H1 (cell line): ENCODE results near the gene KRTAP12-4. TPM values are rescaled to one million over a fixed set of nuclear protein-coding genes. Genes with fewer than 3 reads are reported as not detected.

Source experiments
- CTCF ChIA-PET: fragments of 300-600 bp; sonication (Branson Sonifier 250); formaldehyde crosslinking; loops from one replicate; lab custom pipeline; 2021; ENCODE audit not compliant: partially characterized antibody; lab: Charles Lee
- POLR2A ChIA-PET: fragments of 300-600 bp; sonication (Branson Sonifier 250); formaldehyde crosslinking; loops from one replicate; lab custom pipeline; 2021; ENCODE audit warnings: inconsistent platforms; ENCODE audit not compliant: partially characterized antibody; lab: Charles Lee
- DNase-seq, 2 experiments: peaks; one replicate each; pipeline versions ENCODE4 v3.0.0 to v3.0.0-alpha.2; 2010 to 2022; ENCODE audit warnings: low spot score in 2 of 2, low read depth in 1 of 2, mixed read lengths in 1 of 2
- FAIRE-seq: peaks from 2 replicates; lab custom pipeline; 2011; peaks lifted over from hg19 to GRCh38; lab: Jason Lieb, UNC
- H2AFZ ChIP-seq: 2 replicates; pipeline ENCODE4 v1.8.1; 2012; ENCODE audit warnings: low read length, inconsistent platforms
- H2AK5ac ChIP-seq: 2 replicates; pipeline ENCODE4 v1.6.1; 2013; ENCODE audit warnings: low read depth, low read length
- H2BK120ac ChIP-seq: replicated peaks from 2 replicates; pipeline ENCODE3; 2013; ENCODE audit warnings: low read depth, low read length, inconsistent platforms
- H2BK12ac ChIP-seq: 2 replicates; pipeline ENCODE4 v1.6.1; 2013; ENCODE audit warnings: low read depth, low read length
- H2BK15ac ChIP-seq: 2 replicates; pipeline ENCODE4 v1.6.1; 2013; ENCODE audit warnings: low read length
- H2BK20ac ChIP-seq: 2 replicates; pipeline ENCODE4 v1.6.1; 2013; ENCODE audit warnings: low read length
- H2BK5ac ChIP-seq: 2 replicates; pipeline ENCODE4 v1.6.1; 2013; ENCODE audit warnings: low read depth, low read length
- H3K14ac ChIP-seq: 2 replicates; pipeline ENCODE4 v1.6.1; 2013; ENCODE audit warnings: inconsistent platforms; ENCODE audit not compliant: insufficient read length
- H3K18ac ChIP-seq: 2 replicates; pipeline ENCODE4 v1.6.1; 2013; ENCODE audit warnings: low read length; ENCODE audit errors: extremely low read depth
- H3K23ac ChIP-seq: 2 replicates; pipeline ENCODE4 v1.6.1; 2013; ENCODE audit warnings: inconsistent platforms; ENCODE audit not compliant: insufficient read length
- H3K23me2 ChIP-seq: 2 replicates; pipeline ENCODE4 v1.6.1; 2013; ENCODE audit warnings: low read depth, low read length
- H3K27ac ChIP-seq: 2 replicates; pipeline ENCODE4 v1.6.1; 2011; ENCODE audit warnings: low read depth, low read length, inconsistent platforms
- H3K27me3 ChIP-seq, 4 experiments: replicated peaks in 1 of 4; 1 replicate in 1 of 4; 2 replicates in 3 of 4; pipeline versions ENCODE4 v1.6.1 to v1.8.1; 2011 to 2013; ENCODE audit warnings: low read length in 3 of 4, mild to moderate bottlenecking in 3 of 4, inconsistent platforms in 2 of 4, mixed read lengths in 2 of 4, moderate library complexity in 1 of 4; ENCODE audit not compliant: control insufficient read depth in 3 of 4, insufficient read depth in 3 of 4; ENCODE audit errors: extremely low read depth in 1 of 4
- H3K36me3 ChIP-seq, 4 experiments: 2 replicates each; pipeline versions ENCODE4 v1.6.1 to v1.8.1; 2011 to 2013; ENCODE audit warnings: mild to moderate bottlenecking in 4 of 4, low read length in 3 of 4, moderate library complexity in 2 of 4, control low read depth in 1 of 4, inconsistent platforms in 1 of 4; ENCODE audit not compliant: insufficient read depth in 4 of 4, control insufficient read depth in 2 of 4
- H3K4ac ChIP-seq: replicated peaks from 2 replicates; pipeline ENCODE3; 2013; ENCODE audit warnings: low read length, low read depth, mixed read lengths, inconsistent platforms; ENCODE audit not compliant: insufficient read length
- H3K4me1 ChIP-seq, 4 experiments: replicated peaks in 1 of 4; 1 replicate in 1 of 4; 2 replicates in 3 of 4; pipeline versions ENCODE4 v1.6.1 to v1.8.1; 2011 to 2013; ENCODE audit warnings: low read length in 3 of 4, inconsistent platforms in 2 of 4, mixed read lengths in 1 of 4; ENCODE audit not compliant: insufficient read depth in 4 of 4, control insufficient read depth in 3 of 4
- H3K4me2 ChIP-seq, 2 experiments: 2 replicates each; pipeline versions ENCODE4 v1.6.1 to v1.8.1; 2011 to 2013; ENCODE audit warnings: low read depth in 2 of 2, low read length in 2 of 2, control low read depth in 1 of 2, inconsistent platforms in 1 of 2, mild to moderate bottlenecking in 1 of 2; ENCODE audit not compliant: insufficient read depth in 1 of 2
- H3K4me3 ChIP-seq, 4 experiments: fragments of 200-600, 300-600 bp in 1 of 4; sonication (generic), shearing (Covaris generic), sonication (Bioruptor Twin) in 1 of 4; 2 replicates each; pipeline versions ENCODE4 v1.5.1 to v1.8.1; 2011 to 2016; ENCODE audit warnings: low read length in 4 of 4, low read depth in 3 of 4, control low read depth in 2 of 4, inconsistent platforms in 2 of 4, mild to moderate bottlenecking in 2 of 4, mixed read lengths in 1 of 4, moderate library complexity in 1 of 4; ENCODE audit not compliant: insufficient read depth in 2 of 4; ENCODE audit errors: extremely low read depth in 1 of 4
- H3K56ac ChIP-seq: replicated peaks from 2 replicates; pipeline ENCODE3; 2013; ENCODE audit warnings: low read depth, mild to moderate bottlenecking, mixed read lengths, low read length, inconsistent platforms; ENCODE audit not compliant: insufficient read length
- H3K79me1 ChIP-seq: 2 replicates; pipeline ENCODE4 v1.6.1; 2013; ENCODE audit warnings: low read depth, low read length, control low read depth
- H3K79me2 ChIP-seq, 2 experiments: 2 replicates each; pipeline versions ENCODE4 v1.6.1 to v1.8.1; 2012 to 2013; ENCODE audit warnings: low read length in 2 of 2, mild to moderate bottlenecking in 2 of 2, inconsistent platforms in 1 of 2; ENCODE audit not compliant: insufficient read depth in 2 of 2, control insufficient read depth in 1 of 2
- H3K9ac ChIP-seq, 4 experiments: replicated peaks in 1 of 4; 1 replicate in 1 of 4; 2 replicates in 3 of 4; pipeline versions ENCODE4 v1.6.1 to v1.8.1; 2011 to 2013; ENCODE audit warnings: low read depth in 3 of 4, low read length in 3 of 4, control low read depth in 2 of 4, mild to moderate bottlenecking in 2 of 4, moderate library complexity in 2 of 4, inconsistent platforms in 1 of 4; ENCODE audit errors: extremely low read depth in 1 of 4
- H3K9me3 ChIP-seq, 2 experiments: 2 replicates each; pipeline versions ENCODE4 v1.6.1 to v1.8.1; 2012 to 2013; ENCODE audit warnings: mild to moderate bottlenecking in 2 of 2, moderate library complexity in 2 of 2, control low read depth in 1 of 2, inconsistent platforms in 1 of 2, low read depth in 1 of 2, low read length in 1 of 2, mixed read lengths in 1 of 2; ENCODE audit not compliant: insufficient read depth in 2 of 2
- H4K20me1 ChIP-seq, 2 experiments: replicated peaks in 1 of 2; 2 replicates each; pipeline versions ENCODE3 to v1.8.1; 2011 to 2013; ENCODE audit warnings: inconsistent platforms in 2 of 2, low read length in 2 of 2, mild to moderate bottlenecking in 1 of 2; ENCODE audit not compliant: insufficient read depth in 2 of 2, control insufficient read depth in 1 of 2
- H4K5ac ChIP-seq: 2 replicates; pipeline ENCODE4 v1.6.1; 2013; ENCODE audit warnings: low read length, low read depth, mixed read lengths, inconsistent platforms; ENCODE audit not compliant: insufficient read length
- H4K8ac ChIP-seq: 2 replicates; pipeline ENCODE4 v1.8.0; 2013; ENCODE audit warnings: mild to moderate bottlenecking, moderate library complexity, low read length, inconsistent platforms; ENCODE audit not compliant: insufficient read depth; ENCODE audit errors: extremely low read depth
- H4K91ac ChIP-seq: replicated peaks from 2 replicates; pipeline ENCODE3; 2013; ENCODE audit warnings: low read length, mixed read lengths, inconsistent platforms; ENCODE audit not compliant: insufficient read length
- ATF2 ChIP-seq: IDR thresholded peaks from 2 replicates; pipeline ENCODE4 v1.6.1; 2012; ENCODE audit warnings: low read length, inconsistent platforms
- EZH2 ChIP-seq: fragments of 200-600 bp; sonication (generic); IDR thresholded peaks from 2 replicates; pipeline ENCODE4 v1.7.1; 2012; ENCODE audit warnings: low read depth, mild to moderate bottlenecking, moderate library complexity, low read length, inconsistent platforms; ENCODE audit not compliant: severe bottlenecking
- GTF2F1 ChIP-seq: IDR thresholded peaks from 2 replicates; pipeline ENCODE4 v1.6.1; 2012; ENCODE audit warnings: low read depth, low read length, improper control_type of control experiment, borderline replicate concordance
- JUND ChIP-seq: IDR thresholded peaks from 2 replicates; pipeline ENCODE4 v1.6.1; 2011; ENCODE audit warnings: mild to moderate bottlenecking, improper control_type of control experiment, low read length
- KDM5A ChIP-seq: fragments of 200-600 bp; IDR thresholded peaks from 2 replicates; pipeline ENCODE4 v1.7.1; 2012; ENCODE audit warnings: mild to moderate bottlenecking, low read length, inconsistent platforms, mixed read lengths
- PHF8 ChIP-seq: fragments of 200-600 bp; sonication (generic); conservative IDR thresholded peaks from 2 replicates; pipeline ENCODE4 v1.7.1; 2012; ENCODE audit warnings: low read depth, mild to moderate bottlenecking, inconsistent platforms, low read length, moderate library complexity
- RAD21 ChIP-seq, 2 experiments: IDR thresholded peaks in 1 of 2; conservative IDR thresholded peaks in 1 of 2; 2 replicates each; pipeline ENCODE4 v1.6.1; 2011; ENCODE audit warnings: low read depth in 2 of 2, low read length in 2 of 2, improper control_type of control experiment in 1 of 2, inconsistent platforms in 1 of 2, mild to moderate bottlenecking in 1 of 2, moderate library complexity in 1 of 2
- SIN3A ChIP-seq, 2 experiments: IDR thresholded peaks in 1 of 2; conservative IDR thresholded peaks in 1 of 2; 2 replicates each; pipeline ENCODE4 v1.6.1; 2011 to 2012; ENCODE audit warnings: low read length in 2 of 2, improper control_type of control experiment in 1 of 2, low read depth in 1 of 2, mild to moderate bottlenecking in 1 of 2
- TAF7 ChIP-seq: optimal IDR thresholded peaks from 2 replicates; pipeline ENCODE3; 2011; ENCODE audit warnings: low read depth, mild to moderate bottlenecking, inconsistent platforms, low read length, moderate library complexity, borderline replicate concordance
- YY1 ChIP-seq: IDR thresholded peaks from 2 replicates; pipeline ENCODE4 v1.6.1; 2011; ENCODE audit warnings: low read depth, mild to moderate bottlenecking, low read length
- WGBS, 2 experiments: shearing (Covaris generic) in 1 of 2; methylation state at CpG; one replicate each; pipeline versions ENCODE4 v1.1.6 to v1.1.7; 2013 to 2015; ENCODE audit warnings: low lambda C conversion rate in 2 of 2, mixed read lengths in 2 of 2, inconsistent platforms in 1 of 2, low coverage in 1 of 2, missing lambda C conversion rate in 1 of 2; ENCODE audit not compliant: insufficient replicate concordance in 2 of 2, insufficient coverage in 1 of 2, insufficient read length in 1 of 2; ENCODE audit errors: extremely low coverage in 1 of 2, missing lambda C conversion rate in 1 of 2; 5-methylcytosine and 5-hydroxymethylcytosine counted together
- polyA plus RNA-seq, 7 experiments: library from polyadenylated mRNA; depleted of rRNA in 3 of 7; stranded (reverse) in 5 of 7; unstranded in 2 of 7; fragments of >200 nt in 5 of 7; fragments of 200-250 nt in 2 of 7; gene quantifications; 1 replicate in 5 of 7; 2 replicates in 1 of 7; 4 replicates in 1 of 7; pipeline versions ENCODE4 v1.2.1 to v1.2.3, GENCODE V29; 2011 to 2013; ENCODE audit warnings: missing spikeins in 2 of 7, mixed read lengths in 2 of 7
- total RNA-seq: library from RNA; stranded (reverse); fragmentation: NEBNext Ultra II Directional; extraction: Animal tissue kit (Norgen Biotek cat#: 25700); gene quantifications from 2 replicates; pipeline ENCODE4 v1.2.1, GENCODE V29; 2021

Gene KRTAP12-4
- total and polyA plus RNA-seq, 2 of the 8 experiments (the other 6 are each of a cell fraction or from before 2014, with no cell fraction given) = not detected

- H2BK120ac ChIP-seq = no peak overlapping the region
- H2AK5ac ChIP-seq = no peak overlapping the region
- no peak overlapping the region for H3K9ac ChIP-seq
- no peaks in the 10 kb centered on the region for H3K27me3 ChIP-seq
- no peak overlapping the region for H4K8ac ChIP-seq
- ChIA-PET CTCF (interaction anchor here (0.6 kb wide), 1 partner anchor 92 kb away, joined by 3 read pairs; no protein-coding TSS in a partner anchor), POLR2A (no interaction called here)
- H4K5ac ChIP-seq = no peak overlapping the region
- peak overlapping the region; percentile 68; the same call in 1 of the 2 replicates for H2BK12ac ChIP-seq
- no peaks in the 10 kb centered on the region for H4K20me1 ChIP-seq
- peaks cover 9 to 13% of the 10 kb centered on the region in 2 experiments for H3K9me3 ChIP-seq
- no peaks in the 10 kb centered on the region for H3K23me2 ChIP-seq
- no peak overlapping the region for H3K4ac ChIP-seq
- FAIRE-seq = no peak
- H3K79me1 ChIP-seq = no peaks in the 10 kb centered on the region
- H3K27ac ChIP-seq = no peak overlapping the region
- DNase-seq = no peak
- H3K4me3 ChIP-seq = no peak overlapping the region
- 87% methylated on average over 16 of the region's 18 CpGs; no CpG with 5 or more reads in 1 of the 2 experiments for WGBS, 2 experiments
- H2AFZ ChIP-seq = no peak overlapping the region
- 0 out of 2 replicates have a peak overlapping the region, but pooled peaks have one; percentile 46 for H2BK15ac ChIP-seq
- no peak overlapping the region for H4K91ac ChIP-seq
- no peak overlapping the region for H3K14ac ChIP-seq
- H3K56ac ChIP-seq = no peak overlapping the region
- no peak overlapping the region for H2BK20ac ChIP-seq
- H3K23ac ChIP-seq = no peak overlapping the region
- no peaks in the 10 kb centered on the region for H3K79me2 ChIP-seq
- H3K4me1 ChIP-seq = no peaks in the 10 kb centered on the region; a peak in 1 of 7 replicates
- no peak overlapping the region for H2BK5ac ChIP-seq
- H3K4me2 ChIP-seq = no peak overlapping the region
- no peak overlapping the region for H3K18ac ChIP-seq
- H3K36me3 ChIP-seq = no peaks in the 10 kb centered on the region
- TF ChIP-seq YY1 (no peak), TAF7 (no peak), RAD21 (IDR thresholded peaks at IDR 0.05 in 1 of 2, conservative IDR thresholded peaks at IDR 0.05 in 1 of 2; ENCODE audit: low read depth in 2 of 2, low read length in 2 of 2) (no peak), PHF8 (no peak), GTF2F1 (no peak), ATF2 (no peak), JUND (no peak), KDM5A (no peak), SIN3A (conservative IDR thresholded peaks at IDR 0.05 in 1 of 2, IDR thresholded peaks at IDR 0.05 in 1 of 2; ENCODE audit: low read depth in 1 of 2, low read length in 2 of 2) (no peak), EZH2 (no peak)
These were observed 25.6 kb downstream of the KRTAP12-4 start for GRCh38 chr21:44628707-44629391.
